Cerebellar nuclear complex (tissue), 1 donor: ENCODE results near the gene AUTS2.
"Not testable (repeated sequence)": the region's sequence is repeated elsewhere in the genome, so short reads cannot be mapped to it uniquely, and the experiment has no call there.

Source experiments
- DNase-seq, 2 experiments: peaks; one replicate each; lab custom pipeline; 2025; lab: John Stamatoyannopoulos, UW

AUTS2 gene

DNA sequence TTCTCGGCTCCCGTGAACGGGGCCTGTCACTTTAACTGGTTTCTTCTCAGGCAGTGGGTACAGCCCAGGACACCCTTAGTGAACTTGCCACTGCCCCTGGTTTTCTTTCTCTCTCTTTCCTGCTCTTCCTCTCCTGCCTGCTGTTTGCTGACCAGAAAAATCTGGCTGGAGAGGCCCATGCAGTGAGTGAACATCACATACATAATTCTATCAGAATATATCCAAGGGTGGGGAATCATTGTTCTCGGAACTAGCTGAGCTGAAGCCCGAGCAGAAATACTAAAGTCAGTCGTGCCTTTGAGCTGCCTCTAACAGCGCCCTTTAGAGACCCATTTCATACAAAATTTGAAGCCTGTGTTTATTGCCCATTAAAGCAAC, 1032.2 kb downstream of the AUTS2 start:
- DNase-seq: no peak

DNA sequence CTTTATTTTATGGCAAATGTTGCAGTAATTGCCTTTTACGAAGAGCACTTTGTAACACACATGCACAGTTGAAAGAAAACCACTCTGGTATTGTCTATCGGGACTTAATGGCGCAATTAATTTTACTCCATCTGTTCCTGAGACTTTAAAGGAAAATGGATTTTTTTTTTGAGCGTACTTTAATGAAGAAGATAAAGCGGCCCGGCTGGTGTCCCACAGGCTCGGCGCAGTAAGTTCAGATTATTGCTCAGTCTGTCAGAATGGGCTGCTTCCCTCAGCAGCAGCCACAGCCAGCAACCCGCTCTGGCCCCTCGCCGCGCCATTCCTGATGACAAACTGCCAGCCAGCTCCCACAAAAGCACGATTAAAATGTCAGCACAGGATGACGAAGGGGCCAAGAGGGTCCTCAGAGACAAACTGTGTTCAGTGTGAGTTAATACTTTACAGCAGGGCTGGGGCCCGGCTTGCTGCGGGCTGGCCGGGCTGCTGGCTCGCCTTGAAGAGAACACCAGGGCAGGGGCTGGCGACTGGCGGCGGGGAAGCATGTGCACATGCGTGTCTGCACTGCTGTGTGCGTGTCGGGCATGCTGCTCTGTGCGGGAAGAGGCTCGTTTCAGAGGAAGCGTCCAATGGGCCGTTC, 1032.7 kb downstream of the AUTS2 start:
- DNase-seq: no peak

DNA sequence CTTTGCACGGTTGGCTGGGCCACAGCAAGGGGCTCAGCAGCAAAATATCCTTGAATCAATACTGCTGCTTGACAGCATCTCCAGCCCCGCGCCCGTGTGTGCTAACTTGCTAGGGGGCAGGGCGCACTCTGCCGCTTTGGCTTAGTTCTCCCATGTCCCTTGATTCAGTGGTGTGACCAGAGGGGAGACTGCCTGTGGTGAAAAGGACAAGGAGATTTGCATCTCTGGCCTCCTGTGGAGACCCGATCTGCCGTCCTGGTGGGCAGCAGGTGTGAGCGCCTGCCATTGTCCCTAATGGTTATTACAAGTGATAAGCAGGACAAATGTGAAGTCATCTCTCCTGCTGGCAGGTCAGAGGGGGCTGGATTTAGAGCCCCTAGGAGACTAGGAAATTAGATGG, 1033.4 kb downstream of the AUTS2 start:
- no peak for DNase-seq

DNA sequence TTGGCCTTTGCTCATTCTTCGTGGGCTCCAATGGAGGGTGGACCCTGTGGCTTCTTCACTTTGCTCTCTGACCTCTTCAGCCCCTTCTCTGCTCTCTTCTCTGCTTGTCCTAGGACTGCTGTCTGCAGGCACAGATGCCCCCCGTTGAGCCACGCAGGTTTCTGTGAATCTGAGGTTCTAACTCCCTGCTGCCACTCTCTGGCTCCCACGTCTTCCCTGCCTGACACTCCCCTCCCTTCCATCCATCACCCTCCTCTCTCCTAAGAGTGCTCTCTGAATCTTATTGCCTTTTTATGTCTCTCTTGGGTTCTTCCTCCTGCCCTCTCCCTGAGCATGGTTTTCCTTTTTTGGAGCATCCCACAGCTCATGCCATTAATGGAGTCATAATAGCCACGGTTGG, 1034.1 kb downstream of the AUTS2 start:
- DNase-seq: no peak

DNA sequence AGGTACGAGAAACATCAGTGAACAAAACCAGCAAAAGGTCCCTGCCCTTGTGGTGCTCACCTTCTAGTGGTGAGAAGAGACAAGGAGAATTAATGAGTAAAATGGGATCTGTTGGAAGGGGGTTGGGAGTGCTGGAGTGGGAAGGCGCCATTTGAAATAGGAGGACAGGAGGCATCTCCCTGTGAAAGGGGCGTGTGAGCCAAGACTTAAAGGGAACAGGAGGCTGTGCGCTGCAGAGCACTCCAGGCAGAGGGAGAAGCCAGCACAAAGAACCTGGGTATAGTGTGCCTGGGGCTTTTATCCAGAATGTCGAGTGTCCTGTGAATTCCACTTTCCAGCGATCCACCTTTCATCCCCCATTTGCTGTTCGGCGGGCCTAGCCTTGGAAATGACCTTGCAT, 1035.8 kb downstream of the AUTS2 start:
- peak; percentile 45 to 55 for DNase-seq

DNA sequence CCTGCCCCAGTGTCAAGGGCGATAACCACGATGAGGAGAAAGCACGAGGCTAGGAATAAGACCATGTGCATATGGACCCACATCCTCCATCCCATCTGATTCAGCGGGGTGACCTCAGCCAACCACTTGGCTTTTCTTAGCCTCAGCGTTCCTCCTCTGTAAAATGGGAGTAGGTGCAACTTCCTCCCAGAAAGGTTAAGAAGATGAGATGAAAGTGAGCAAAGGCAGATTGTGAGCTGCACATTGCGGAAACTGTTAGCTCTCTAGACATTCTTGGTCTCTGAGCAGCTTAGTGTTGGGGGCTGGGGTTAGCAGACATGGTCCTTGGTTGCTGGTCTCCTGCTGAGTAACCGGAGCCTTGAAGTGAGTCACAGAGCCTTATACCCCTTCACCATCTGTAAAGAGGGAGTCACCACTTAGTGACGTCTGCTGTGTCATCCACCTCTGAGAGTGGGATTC, 1036.4 kb downstream of the AUTS2 start:
- no peak for DNase-seq

DNA sequence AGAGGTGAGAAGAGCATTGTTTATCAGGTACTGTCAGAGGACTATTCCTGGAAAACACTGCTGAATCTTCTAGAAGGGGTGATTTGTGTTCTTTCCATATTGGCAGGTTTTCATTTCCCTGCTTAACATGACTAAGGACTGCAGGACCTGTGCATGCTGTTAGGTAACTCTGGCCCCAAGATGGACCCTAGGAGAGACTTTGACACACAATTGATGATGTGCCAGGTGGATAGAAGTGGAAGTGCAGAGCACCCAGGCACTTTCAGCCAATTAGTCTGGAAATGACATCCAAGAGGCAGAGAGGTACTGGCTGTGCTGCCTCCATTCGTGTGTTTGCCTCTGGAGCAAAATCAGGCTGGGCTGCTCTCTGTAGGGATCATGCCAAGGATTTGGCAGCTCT, 1037.4 kb downstream of the AUTS2 start:
- DNase-seq: no peak

DNA sequence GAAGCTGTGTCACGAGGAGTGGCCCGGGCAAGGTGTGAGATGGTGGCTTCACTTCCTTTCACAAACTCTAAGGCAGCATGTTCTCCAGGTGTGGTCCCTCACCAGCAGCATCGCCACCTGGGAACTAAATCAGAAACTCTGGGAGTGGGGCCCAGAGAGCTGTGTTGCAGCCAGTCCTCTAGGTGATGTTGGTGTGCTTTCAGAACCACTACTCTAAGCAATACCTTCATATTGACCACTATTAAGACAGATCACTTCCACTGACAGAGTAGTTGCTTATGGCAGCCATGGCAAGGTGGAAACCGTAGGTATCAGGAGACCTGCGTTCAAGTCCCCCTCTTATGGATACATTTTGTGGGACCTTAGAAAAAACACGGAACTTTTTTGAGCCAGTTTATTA, 1037.9 kb downstream of the AUTS2 start:
- no peak for DNase-seq

DNA sequence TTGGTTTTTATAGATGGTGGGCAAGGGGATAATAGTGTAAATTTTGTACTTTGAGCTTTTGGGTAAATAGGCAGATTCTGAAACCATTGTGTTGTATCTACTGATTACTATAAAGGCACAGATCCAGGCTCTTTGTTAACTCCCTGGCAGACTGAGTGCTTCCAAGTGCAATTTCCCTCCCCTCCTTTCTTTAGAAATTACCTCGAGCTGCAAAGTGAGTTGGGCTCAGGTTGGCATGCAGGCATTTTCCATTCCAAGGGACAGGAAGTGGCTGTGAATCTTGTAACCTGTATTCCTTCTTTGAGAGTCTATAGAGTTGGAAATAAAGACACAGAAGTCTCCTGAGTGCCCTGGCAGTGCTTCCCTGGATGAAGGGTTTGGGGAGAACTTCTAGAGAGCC, 1039.5 kb downstream of the AUTS2 start:
- DNase-seq: no peak

DNA sequence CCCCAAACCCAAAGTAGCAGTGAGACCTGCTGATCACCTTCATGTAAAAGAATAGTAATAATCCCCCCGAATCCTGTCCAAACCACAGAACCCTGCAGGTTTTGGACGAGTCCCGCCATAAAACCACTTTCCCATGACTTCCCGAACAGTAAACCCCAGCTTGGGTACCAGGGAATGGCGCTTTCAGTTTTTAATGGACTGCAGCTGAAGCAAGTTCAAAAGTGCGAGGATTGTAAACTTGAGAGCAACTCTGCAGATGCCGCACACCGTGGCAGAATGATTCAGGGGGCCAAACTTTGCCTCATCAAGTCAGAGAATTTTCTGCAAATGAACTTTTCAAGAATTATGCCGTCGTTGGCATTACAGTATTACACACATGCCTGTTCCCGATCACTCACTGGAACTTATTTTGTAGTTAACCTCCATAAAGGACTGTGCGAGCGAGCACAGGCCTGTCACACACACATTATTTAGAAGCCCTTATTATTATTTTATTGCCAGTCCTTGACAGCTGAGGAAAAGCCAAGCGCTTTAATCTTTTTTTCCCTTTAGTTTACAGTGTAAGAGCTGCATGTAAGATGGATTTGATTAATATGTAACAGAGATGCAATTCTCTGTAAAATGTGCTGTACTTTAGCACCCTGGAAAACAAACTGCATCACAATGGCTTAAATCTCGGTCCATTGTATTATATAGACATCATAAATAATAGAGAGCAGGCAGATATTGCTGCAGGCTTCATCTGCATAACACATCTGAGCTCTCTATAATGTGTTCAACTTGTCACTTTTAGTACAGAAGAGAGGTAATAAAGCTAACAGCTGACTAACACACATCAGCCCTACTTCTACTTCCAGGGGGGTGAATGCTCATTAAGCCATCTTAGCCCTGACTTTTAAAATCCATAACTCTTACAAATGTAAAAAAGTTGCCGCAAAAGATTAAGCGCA, 1040.2 kb downstream of the AUTS2 start:
- no peak for DNase-seq

DNA sequence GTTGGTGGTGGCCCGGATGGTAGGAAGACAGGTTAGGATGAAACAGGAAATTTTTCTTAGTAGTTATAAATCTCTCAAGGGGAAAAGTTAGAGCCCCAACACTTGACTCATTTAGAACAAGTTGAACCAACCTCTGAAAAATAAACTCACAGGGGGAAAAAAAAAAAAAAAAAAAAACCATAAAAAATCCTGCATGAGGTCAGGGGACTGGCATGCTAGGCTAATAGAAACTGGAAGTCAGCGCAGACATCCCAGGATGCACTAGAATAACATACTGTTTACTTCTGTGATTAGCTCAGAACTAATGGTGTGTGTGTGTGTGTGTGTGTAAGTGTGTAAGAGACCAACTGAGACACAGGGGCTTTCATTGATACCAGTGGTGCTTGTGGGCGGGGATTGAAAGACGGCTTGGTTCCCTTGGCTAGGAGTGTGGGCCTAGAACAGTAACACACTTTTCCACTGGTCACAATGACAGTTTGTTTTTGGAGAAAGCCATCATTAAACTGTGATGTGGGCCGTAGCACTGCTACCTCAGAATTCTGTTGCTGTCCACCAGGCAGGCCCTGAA, 1042.1 kb downstream of the AUTS2 start:
- no peak for DNase-seq

DNA sequence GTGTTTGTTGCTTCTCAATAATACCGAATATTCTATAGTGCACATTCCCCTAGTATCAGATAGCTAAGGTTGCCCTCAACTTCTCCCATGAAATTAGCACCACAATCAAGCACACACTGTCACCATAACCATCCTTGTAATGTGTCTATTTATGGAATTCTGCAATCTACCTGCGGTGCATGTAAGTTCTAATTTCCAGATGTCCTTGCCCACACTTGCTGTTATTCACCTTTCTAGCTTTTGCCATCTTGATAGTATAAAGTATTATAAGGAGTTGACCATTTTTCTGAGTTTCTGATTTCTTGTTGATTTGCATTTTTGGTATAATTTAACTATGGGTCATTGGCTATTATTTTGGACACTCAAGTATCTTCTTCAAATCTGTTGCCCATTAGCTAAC, 1043.6 kb downstream of the AUTS2 start:
- no peak for DNase-seq

DNA sequence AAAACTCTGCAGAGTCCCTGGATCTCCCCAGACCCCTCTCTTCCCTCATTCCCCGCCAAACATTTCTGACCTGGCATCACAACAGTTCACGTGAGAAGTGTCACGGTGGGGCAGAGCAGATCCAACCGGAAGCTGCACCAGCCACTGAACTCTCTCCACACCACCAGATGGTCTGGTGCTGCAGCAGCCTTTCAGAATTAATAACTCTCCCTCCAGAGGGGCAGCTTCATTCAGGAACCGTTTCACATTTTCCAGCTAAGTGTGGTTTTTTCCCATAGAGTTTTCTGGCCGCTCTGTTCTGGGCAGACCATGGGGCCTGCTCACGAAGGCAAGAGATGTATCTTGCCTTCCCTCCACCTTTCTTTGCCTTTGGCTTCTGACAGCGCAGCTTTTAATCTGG, 1047.0 kb downstream of the AUTS2 start:
- no peak for DNase-seq

DNA sequence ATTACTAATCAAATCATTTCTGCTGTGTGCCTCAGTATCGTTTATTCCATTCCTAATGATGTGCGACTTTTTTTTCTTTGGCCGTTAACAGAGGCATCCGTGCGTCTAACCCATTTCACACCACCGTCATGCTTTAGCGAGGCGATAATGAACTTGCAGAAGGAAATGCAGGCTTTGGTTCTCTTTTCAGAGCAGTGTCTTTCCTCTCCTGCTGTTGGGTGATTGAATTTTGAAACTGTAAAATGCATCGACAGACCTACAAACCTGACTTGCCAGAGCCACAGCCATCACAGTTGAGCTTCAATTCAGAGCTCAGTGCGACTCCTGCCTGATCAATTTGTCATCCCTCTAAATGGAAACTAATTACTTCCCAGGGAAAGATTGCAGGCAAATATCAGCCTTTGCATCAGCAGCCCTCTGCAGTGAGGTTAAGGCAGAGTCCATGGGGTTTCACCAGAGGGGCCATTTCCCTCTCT, 1047.6 kb downstream of the AUTS2 start:
- no peak for DNase-seq

DNA sequence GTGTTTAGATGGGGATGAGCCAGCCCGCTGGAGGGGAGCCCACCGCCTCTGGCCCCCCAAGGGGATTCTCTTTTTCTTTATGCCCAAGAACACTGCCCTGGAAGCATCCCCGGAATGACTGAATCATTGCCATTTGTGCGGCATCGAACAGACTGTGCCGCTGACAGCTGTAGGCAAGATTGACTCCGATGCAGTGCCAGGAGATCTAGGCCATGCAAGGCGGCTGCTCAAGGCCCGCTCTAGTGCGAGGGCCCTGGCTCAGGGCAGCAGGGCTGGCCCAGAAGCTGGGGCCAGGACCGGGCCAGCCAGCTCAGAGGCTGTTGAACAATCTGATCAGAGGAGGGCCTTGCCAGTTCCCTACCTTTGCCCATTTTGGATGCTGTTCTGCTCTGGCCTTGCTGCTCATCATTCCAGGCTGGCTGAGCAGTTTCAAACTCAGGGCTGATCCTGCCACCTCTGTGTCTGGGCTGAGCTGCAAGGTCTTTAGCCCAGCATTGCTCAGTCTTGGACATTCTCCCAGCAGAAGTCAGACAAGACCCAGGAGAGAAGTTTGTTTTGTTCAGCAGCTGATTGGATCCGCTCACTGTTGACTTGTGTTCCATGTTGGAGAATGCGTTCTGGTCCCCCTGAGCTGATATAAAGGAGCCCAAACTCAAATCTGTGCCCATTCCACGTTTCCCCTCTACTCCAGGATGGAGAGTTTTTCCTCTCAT, 1048.4 kb downstream of the AUTS2 start:
- DNase-seq: peak in 1 of 2 experiments; percentile 46

DNA sequence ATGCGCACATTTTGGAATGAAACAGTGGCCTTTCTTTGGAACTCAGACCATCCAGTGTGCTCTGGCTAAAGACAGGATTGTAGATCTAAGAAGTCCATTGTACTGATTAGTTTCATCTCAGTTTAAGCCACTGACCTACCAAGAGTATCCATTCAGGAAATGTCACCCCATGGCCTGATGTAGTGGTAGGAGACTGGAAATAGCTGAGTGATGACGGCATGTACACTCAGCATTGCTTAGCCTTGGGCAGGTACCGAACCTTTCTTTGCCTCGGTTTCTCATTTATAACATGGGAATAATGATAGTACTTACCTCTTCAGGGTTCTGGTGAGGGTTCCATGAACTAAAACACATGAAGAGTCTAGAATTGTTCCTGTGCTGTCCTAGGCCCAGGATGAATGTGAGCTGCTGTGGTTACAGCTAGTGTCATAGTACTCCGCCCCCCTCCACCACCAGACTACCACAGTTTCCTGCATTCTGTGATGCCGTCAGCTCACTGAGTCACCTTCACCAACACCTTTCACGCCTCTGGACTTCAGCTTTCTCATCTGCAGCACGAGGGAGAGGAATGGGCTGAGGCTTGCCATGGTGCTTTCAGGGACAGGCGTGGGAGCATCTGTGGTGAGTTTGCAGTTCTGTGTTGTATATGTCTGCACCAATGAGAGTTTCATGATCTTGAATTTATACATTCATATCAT, 1049.7 kb downstream of the AUTS2 start:
- no peak for DNase-seq

DNA sequence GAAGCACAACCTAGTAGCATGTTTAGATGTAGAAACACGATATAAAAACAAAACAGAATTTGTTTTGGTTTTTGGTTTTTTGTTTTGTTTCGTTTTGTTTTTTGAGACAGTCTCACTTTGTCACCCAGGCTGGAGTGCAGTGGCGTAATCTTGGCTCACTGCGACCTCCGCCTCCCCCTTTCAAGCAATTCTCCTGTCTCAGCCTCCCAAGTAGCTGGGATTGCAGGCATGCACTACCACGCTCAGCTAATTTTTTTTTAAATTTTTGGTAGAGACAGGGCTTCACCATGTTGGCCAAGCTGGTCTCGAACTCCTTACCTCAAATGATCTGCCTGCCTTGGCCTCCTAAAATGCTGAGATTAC, 1050.2 kb downstream of the AUTS2 start:
- not testable (repeated sequence) for DNase-seq

DNA sequence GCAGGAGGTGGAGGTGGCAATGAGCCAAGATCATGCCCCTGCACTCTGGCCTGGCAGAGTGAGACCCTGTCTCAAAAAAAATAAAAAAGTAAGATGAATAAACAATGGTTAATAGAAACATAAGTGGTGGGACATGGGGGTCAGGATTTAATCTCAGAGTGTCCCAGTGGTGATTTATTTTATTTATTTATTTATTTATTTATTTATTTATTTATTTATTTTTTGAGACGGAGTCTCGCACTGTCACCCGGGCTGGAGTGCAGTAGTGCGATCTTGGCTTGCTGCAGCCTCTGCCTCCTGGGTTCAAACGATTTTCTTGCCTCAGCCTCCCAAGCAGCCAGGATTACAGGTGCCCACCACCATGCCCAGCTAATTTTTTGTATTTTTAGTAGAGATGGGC, 1051.0 kb downstream of the AUTS2 start:
- no peak for DNase-seq

DNA sequence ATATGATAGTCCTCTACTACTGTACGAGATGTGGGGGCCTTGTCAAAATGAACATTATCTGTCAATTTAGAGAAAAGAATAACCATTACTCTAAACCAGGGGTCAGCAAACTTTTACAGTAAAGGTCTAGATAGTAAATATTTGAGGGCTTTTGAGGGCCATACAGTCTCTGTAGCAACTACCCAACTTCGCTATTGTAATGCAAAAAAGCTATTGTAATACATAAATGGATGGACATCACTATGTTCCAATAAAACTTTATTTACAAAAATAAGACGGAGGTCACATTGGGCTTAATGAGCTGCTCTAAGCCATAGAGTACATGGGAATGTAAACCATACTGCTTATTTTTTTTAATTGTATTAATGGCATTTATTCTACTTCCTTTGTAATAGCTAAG, 1055.9 kb downstream of the AUTS2 start:
- DNase-seq: no peak

DNA sequence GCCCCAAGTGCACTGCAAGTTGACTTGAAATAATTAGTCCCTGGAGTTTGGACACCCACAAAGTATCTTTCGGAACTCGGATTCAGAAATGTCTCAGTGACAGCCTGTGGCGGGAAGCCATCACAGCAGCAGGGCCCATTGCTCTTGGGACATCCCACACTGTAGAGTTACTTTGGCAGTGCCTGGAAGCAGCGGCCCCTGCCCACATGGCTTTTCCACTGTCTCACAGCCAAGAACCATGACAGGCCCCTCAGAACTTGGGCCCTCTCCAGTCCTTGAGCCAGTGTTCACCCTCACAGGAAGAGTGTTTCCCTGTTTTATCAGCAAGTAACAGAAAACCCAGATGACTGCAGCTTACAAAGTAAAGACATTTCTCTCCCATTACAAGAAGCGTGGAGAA, 1056.7 kb downstream of the AUTS2 start:
- no peak for DNase-seq

DNA sequence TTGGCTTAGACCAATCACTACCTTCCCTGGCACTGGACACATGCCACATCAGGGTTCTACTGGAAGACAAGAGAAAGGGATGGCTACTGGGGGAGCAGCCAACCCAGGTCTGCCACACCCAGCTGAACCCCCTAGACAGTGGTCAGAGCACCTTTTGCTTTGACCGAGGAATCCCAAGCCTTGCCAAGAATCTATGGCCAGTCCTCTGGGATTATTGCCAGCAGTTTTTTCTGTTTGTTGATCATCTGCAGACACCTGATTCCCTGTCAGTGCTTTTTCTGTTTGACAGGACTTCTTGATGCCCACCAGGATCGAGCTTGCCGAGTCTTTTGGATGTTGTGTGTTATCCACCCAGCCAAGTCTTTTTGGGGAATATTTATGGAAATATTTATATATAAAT, 1057.4 kb downstream of the AUTS2 start:
- no peak for DNase-seq

DNA sequence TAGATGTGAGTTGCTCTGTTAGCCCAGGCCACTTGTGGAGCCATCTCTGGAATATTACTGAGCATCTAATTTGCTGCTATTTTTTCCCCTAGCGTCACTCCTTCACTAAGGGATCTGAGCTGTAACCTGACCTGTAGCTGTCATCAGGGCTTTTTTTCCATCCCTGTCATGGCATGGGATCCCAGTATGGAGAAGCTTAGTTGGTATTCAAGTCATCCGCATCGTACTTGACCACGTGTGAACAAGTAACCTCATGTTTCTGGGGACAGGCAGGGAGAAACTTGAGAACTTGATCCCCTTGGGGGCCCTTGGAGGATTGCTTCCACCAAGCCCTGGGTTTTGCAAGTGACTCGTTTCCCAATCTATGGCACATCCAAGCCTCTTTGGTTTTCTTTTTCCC, 1059.3 kb downstream of the AUTS2 start:
- no peak for DNase-seq
